Ramos (cell line): Measurements from ENCODE around the gene OR5A1.

ENCODE experiments used
- in situ Hi-C: fragments of 300-500 bp; cut with MboI; formaldehyde crosslinking; loops from one replicate; pipeline ENCODE4 v1.14.3; 2022; ENCODE audit warnings: low sequenced_read_pairs; ENCODE audit not compliant: unreplicated experiment

OR5A1 gene

DNA sequence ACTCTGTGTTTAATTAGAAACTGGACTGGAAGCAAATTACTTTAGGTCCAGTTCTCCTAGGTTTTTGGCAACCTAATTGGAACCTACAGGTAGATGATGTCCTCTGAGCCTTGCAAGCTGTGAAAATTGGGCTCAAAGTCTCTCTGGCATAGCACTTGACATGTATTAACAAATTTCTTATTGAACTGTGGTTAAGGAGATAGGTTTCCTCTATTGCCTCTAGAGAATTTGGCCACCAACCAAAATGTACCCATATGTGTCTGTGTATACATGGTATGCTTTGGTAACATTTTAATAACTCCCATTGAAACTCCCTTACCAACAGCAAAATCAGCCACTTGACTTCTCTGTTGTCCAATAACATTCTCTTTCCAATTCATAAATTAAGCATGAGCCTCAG lies 36.7 kb downstream of the OR5A1 start, which contains the start of gene OR4D10:
Gene OR4D10, plus strand, starts transcription at position 301 of the 400 bp plus-strand sequence. CDS start 4,115 bp downstream, outside the sequence.
- in situ Hi-C loops = no loop called here

DNA sequence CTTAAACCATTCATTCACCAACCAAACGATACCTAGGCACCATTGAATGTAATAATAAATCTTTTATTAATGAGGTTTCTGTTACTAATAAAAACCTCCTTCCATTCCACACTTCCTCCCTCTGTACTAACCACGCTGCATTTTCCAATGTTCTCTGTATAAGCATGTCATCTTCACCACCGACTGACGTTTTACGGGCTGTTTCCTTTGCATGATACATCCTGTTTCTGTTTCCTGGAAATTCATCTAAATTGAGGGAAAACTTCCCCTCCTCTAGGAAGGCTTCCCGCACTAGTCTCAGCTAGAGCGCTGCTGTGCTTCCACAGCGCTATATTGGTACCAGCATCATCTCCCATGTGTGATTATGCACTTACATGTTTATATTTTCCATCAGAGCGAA lies 38.9 kb downstream of the OR5A1 start:
- in situ Hi-C loops = no loop called here

DNA sequence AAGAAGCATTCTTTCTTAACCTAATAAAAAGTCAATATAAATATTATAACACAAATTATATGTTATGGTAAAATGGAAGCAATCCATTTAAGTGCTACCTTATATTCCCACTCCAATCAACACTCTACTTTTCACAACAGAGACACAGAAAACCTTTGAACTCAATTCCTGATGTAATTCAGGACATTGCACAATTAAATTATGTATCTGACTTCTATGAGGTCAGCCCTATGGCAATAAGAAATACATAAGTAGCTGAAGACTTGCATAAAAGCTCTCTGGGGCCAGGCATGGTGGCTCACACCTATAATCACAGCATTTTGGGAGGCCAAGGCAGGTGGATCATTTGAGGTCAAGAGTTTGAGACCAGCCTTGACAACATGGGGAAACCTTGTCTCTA lies 43.6 kb downstream of the OR5A1 start:
- in situ Hi-C loops = no loop called here

DNA sequence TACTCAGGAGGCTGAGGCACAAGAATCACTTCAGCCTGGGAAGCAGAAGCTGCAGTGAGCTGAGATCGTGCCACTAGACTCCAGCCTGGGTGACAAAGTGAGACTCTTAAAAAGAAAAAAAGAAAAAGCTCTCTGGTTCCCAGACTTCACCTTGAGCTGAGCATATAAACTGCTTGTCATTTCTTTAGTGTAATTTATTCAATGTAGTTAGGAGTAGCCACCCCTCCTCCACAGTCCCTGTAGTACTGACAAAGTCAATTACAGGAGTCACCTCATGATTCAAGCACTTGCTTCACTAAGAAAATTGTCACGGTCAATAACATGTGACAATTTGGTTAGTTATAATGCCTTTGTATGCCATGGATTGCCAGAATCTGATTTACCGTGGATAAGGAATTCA lies 44.1 kb downstream of the OR5A1 start:
- in situ Hi-C loops = no loop called here
